Mesenteric fat pad (tissue), 1 donor: ENCODE results near the gene MPO. TPM values are rescaled to one million over a fixed set of nuclear protein-coding genes. Genes with fewer than 3 reads are reported as not detected.

Experiments used
- DNase-seq: peaks from one replicate; pipeline ENCODE4 v3.0.0-alpha.2; 2020; ENCODE audit warnings: low spot score
- total RNA-seq: library from RNA; stranded (reverse); fragmentation: NEBNext Ultra II Directional; extraction: Animal tissue kit (Norgen Biotek cat#: 25700); gene quantifications from one replicate; pipeline ENCODE4 v1.2.1, GENCODE V29; 2021
- donor health status: DM: yes; HTN: yes; CAD: no.

MPO gene
- total RNA-seq, 1 donor from 2014 or later = 0.35 TPM

- no peak for DNase-seq
These were observed 40.0 kb upstream of the MPO start for GRCh38 chr17:58320570-58321323.

GRCh38 chr17:58320163-58320558 lies 39.4 kb upstream of the MPO start:
- no peak for DNase-seq

GRCh38 chr17:58319173-58320162 lies 38.7 kb upstream of the MPO start:
- no peak for DNase-seq

- DNase-seq = no peak
These were observed 38.0 kb upstream of the MPO start for GRCh38 chr17:58318627-58319172.

- no peak for DNase-seq
These were observed 37.3 kb upstream of the MPO start for GRCh38 chr17:58318065-58318481.

- peak; percentile 76 for DNase-seq
These were observed 36.8 kb upstream of the MPO start for GRCh38 chr17:58317421-58318064.

- peak; percentile 73 for DNase-seq
These were observed 35.7 kb upstream of the MPO start for GRCh38 chr17:58316260-58316960.

GRCh38 chr17:58315750-58316149 lies 35.0 kb upstream of the MPO start:
- DNase-seq = no peak

- DNase-seq = peak; percentile 57
These were observed 34.6 kb upstream of the MPO start for GRCh38 chr17:58315281-58315711.

GRCh38 chr17:58314706-58315015 lies 33.9 kb upstream of the MPO start:
- DNase-seq = peak; percentile 53

- no peak for DNase-seq
These were observed 33.3 kb upstream of the MPO start for GRCh38 chr17:58313815-58314705.

GRCh38 chr17:58312829-58313228 lies 32.1 kb upstream of the MPO start:
- DNase-seq = no peak

- DNase-seq = peak; percentile 89
These were observed 31.4 kb upstream of the MPO start for GRCh38 chr17:58312021-58312630.

GRCh38 chr17:58311429-58311894 lies 30.7 kb upstream of the MPO start:
- peak; percentile 81 for DNase-seq

GRCh38 chr17:58310511-58311428 lies 30.0 kb upstream of the MPO start:
- DNase-seq = peak; percentile 81

GRCh38 chr17:58309918-58310259 lies 29.2 kb upstream of the MPO start:
- peak; percentile 72 for DNase-seq

GRCh38 chr17:58308985-58309917 lies 28.5 kb upstream of the MPO start:
- peak; percentile 71 for DNase-seq
